A673 (cell line): ENCODE data around the gene LRRC4B.

ENCODE experiments used
- EZH2 ChIP-seq: fragments of 200-600 bp; sonication (generic); IDR thresholded peaks from 2 replicates; pipeline ENCODE4 v1.6.1; 2017; ENCODE audit warnings: borderline replicate concordance, low read depth, mild to moderate bottlenecking, mixed read lengths, antibody characterized with exemption, low read length; ENCODE audit not compliant: poor library complexity, severe bottlenecking
- TF ChIP-seq, protein P1 (sequence below): fragments of 300-800, 200-600 bp; sonication (generic); conservative IDR thresholded peaks from 2 replicates; pipeline ENCODE4 v1.5.1; 2017; ENCODE audit warnings: low read depth, mild to moderate bottlenecking, antibody characterized with exemption, low read length, moderate library complexity, mixed read lengths

DNA sequence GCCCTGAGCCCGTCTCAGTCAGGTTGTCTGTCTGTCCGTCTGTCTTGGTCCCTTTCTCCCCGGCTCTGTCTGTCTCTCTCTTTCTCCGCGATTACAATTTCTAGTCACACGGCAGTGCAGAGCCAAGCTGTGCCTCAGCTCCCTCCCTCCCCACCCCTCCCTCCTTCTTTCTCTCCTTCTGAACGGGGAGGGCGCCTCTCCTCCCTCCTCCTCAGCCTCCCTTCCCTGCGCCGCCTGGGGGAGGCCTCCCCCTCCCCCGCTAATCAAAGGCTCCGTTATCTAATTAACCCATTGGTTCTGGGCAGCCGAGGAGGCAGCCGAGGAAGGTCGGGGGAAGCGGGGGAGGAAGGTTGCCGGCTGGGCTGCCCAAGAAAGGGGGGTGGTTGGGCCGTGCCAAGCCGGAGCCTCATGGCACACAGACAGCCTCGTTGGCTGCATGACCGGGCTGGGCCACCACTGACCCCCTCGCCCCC lies 16.5 kb downstream of the LRRC4B start:
- TF ChIP-seq EZH2 = no peak
- TF ChIP-seq, protein P1, sequence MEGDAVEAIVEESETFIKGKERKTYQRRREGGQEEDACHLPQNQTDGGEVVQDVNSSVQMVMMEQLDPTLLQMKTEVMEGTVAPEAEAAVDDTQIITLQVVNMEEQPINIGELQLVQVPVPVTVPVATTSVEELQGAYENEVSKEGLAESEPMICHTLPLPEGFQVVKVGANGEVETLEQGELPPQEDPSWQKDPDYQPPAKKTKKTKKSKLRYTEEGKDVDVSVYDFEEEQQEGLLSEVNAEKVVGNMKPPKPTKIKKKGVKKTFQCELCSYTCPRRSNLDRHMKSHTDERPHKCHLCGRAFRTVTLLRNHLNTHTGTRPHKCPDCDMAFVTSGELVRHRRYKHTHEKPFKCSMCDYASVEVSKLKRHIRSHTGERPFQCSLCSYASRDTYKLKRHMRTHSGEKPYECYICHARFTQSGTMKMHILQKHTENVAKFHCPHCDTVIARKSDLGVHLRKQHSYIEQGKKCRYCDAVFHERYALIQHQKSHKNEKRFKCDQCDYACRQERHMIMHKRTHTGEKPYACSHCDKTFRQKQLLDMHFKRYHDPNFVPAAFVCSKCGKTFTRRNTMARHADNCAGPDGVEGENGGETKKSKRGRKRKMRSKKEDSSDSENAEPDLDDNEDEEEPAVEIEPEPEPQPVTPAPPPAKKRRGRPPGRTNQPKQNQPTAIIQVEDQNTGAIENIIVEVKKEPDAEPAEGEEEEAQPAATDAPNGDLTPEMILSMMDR = no peak
